ENCODE measurements around the gene PHACTR1. TPM values are rescaled to one million over a fixed set of nuclear protein-coding genes. Genes with fewer than 3 reads are reported as not detected.

Gene PHACTR1
- total RNA-seq, 4 donors from 2014 or later = 1.5 to 3.6 (median 2.5) TPM

DNA sequence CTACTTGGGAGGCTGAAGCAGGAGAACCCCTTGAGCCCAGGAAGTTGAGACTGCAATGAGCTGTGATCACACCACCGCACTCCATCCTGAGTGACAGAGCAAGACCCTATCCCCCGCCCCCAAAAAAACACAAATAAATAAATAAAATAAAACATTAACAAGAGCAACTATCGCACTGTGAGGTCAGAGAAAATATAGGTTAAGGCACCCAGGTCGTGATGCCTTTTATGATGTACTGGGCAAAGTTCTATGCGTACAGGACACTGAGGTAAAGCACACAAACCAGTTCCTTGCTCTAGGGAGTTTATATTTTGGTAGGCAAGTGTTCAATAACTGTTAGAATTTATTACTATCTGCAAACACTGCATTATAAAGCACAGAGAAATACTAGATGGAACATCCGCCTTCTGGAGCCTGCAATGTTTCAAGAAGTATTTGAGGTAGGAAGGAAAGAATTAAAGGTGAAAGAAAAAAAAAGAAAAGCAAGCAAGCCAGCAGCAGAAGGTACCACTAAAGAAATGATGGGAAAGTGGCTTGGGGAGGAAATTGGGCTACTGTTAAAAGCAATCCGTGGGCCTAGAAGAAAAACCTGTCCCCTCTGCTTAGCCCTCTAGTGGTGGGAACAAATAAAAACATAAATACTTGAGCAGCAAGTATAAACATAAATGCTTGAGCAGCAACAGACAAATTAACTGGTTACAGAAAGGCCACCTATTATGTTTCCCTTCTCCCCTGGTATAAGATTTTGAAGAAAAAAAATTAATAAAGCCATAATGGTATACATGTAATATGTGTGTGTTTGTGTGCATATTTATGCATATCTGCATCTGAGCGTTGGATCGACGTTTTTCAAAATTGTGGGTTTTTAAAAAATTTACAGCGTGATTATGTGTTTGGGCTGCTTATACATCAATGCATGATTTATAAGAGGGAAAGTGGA, 128.0 kb downstream of the PHACTR1 start:
- H3K4me3 ChIP-seq (ENCODE audit: low read depth, poor library complexity, severe bottlenecking) = no peak overlapping the region
- TF ChIP-seq, protein P1, sequence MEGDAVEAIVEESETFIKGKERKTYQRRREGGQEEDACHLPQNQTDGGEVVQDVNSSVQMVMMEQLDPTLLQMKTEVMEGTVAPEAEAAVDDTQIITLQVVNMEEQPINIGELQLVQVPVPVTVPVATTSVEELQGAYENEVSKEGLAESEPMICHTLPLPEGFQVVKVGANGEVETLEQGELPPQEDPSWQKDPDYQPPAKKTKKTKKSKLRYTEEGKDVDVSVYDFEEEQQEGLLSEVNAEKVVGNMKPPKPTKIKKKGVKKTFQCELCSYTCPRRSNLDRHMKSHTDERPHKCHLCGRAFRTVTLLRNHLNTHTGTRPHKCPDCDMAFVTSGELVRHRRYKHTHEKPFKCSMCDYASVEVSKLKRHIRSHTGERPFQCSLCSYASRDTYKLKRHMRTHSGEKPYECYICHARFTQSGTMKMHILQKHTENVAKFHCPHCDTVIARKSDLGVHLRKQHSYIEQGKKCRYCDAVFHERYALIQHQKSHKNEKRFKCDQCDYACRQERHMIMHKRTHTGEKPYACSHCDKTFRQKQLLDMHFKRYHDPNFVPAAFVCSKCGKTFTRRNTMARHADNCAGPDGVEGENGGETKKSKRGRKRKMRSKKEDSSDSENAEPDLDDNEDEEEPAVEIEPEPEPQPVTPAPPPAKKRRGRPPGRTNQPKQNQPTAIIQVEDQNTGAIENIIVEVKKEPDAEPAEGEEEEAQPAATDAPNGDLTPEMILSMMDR (IDR thresholded peaks at IDR 0.05) = no peak
- no peak for TF ChIP-seq POLR2A (IDR thresholded peaks at IDR 0.05)
- DNase-seq (ENCODE audit: low spot score in 2 of 2) = no peak
- intact Hi-C loops (cut with DNase I; ENCODE audit: low total_unique reads) = no loop called here
- 81 to 84% methylated on average over 11 of the region's 11 CpGs for WGBS, 2 donors

DNA sequence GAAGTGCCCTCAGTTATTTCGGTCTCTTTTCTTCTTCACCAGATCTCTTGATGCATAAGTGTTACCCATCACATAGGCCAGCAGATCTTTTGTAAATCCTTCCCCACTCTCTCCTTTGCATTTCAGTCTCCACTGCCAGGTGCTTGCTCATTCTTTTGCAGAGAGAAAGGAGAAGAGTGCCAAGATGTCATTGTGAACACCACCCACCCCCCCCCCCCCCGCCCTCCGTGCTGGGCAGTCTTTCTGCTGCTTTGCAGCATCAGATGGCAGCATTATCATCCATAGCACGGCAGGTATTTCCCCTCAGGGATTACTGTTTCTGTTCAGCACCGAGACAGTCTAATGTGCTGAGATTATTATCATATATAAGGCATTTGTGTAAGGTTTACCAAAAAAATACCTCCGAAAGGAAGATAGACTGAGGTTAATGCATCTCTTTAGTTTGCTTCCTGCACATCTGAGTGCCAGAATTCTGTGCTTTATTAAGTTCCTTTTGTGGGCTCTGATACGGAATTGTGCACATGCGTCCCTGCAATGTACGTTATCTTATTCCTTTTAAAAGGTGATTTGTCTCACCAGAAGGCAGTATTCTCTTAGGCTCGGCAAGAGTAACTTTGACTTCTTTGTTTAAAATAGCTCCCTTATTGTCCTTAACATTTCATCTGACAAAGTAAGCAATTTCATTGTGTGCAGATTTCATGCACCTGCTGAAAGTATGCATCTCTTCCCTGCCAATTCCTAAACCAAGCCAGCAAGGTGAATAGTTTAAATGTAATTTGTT, 128.8 kb downstream of the PHACTR1 start:
- DNase-seq (ENCODE audit: low spot score in 2 of 2) = no peak
- TF ChIP-seq, protein P1 (IDR thresholded peaks at IDR 0.05) = no peak
- TF ChIP-seq POLR2A (IDR thresholded peaks at IDR 0.05) = no peak
- 34 to 40% methylated on average over 10 of the region's 10 CpGs for WGBS, 2 donors
- no peak overlapping the region for H3K4me3 ChIP-seq (ENCODE audit: low read depth, poor library complexity, severe bottlenecking)
- intact Hi-C loops (cut with DNase I; ENCODE audit: low total_unique reads) = no loop called here

DNA sequence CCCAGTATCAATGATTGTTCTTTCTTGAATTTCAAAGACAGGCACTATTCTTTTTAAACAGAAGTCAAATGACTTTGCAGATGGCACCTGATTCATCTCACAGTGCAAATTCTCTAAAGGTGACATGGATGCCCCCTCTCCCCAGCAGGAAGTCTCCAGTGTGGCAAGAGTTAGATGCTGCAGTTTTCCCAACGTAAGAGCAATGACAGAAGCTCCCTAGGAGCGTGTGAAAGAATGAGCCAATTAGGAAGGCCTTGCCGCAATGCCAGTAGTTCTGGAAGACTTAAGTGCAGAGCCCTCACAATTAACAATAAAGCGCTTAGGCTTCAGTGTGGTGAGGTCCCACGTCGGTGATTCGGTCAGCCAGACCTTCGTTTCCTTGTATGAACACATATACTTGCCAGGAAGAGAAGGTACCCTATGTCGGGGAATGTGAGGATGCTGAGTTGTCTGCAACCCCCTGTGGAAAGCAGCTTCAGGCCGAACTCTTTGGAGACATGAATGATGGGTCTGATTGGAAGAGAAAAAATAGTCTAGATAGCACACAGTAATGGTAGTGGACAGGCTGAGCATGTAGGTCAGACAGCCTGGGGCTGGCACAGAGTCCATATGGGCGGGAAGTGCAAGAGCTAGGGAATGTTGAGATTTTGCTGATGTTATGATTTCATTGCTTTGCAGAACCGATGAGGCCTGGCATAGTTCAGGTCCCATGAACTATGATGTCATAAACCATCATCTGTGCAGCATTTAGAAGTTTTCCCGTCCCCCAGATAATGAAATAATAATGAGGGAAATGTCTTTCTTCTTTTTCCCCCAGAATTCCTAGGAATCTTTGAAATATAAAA, 132.6 kb downstream of the PHACTR1 start:
- DNase-seq (ENCODE audit: low spot score in 2 of 2) = no peak
- H3K4me3 ChIP-seq (ENCODE audit: low read depth, poor library complexity, severe bottlenecking) = no peak overlapping the region
- intact Hi-C loops (cut with DNase I; ENCODE audit: low total_unique reads) = no loop called here
- TF ChIP-seq, protein P1 (IDR thresholded peaks at IDR 0.05) = no peak
- TF ChIP-seq POLR2A (IDR thresholded peaks at IDR 0.05) = no peak
- 81 to 84% methylated on average over 13 of the region's 13 CpGs for WGBS, 2 donors

DNA sequence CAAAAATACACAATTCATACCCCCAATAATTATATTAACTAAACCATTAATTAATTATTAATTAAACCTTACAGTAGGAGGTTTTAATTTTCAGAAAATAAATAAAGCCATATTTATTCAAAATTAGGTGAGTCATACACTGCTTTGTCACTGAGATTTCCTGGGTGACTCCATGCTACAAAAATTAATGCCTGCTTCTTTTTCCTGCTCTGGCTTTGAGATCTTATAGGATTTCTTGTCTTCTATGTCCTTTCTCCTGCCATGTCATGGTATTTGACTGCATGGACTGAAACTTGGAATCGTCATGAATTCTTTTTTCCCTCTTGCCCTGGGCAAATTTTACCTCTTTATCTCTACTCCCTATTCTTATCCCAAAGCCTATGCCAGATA, 133.2 kb downstream of the PHACTR1 start:
- no peak for DNase-seq (ENCODE audit: low spot score in 2 of 2)
- no peak overlapping the region for H3K4me3 ChIP-seq (ENCODE audit: low read depth, poor library complexity, severe bottlenecking)
- no peak for TF ChIP-seq POLR2A (IDR thresholded peaks at IDR 0.05)
- TF ChIP-seq, protein P1 (IDR thresholded peaks at IDR 0.05) = no peak
- 50 to 70% methylated on average over 1 of the region's 1 CpG for WGBS, 2 donors
- intact Hi-C loops (cut with DNase I; ENCODE audit: low total_unique reads) = no loop called here

DNA sequence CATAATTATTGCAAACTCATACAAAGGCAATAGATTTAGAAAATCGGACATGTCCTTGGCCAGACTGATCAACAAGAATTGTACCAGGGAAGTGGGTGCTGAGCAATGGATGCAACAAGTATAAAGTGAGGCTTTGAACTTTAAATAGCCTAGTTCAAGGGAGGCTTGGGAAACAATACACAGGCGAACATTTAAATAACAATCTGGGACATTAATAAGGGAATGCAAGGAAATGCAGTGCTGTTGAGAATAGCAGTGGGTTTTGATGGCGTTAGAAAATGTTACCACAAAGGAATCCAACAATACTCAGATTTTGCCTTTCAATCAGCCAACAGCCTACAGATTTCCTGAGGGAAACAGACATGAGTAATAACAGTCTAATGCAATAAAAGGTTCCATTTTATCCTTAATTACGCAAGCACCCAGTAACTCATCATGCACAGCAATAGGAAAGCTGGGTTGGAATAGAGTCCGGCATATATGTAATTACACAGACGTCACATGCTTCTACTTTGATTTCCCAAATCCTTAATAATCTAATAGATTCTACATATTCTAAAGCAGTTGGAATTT, 134.6 kb downstream of the PHACTR1 start:
- H3K4me3 ChIP-seq (ENCODE audit: low read depth, poor library complexity, severe bottlenecking) = no peak overlapping the region
- no peak for DNase-seq (ENCODE audit: low spot score in 2 of 2)
- 69 to 74% methylated on average over 6 of the region's 6 CpGs for WGBS, 2 donors

More for the DNA sequence above, 134.6 kb downstream of the PHACTR1 start:
- TF ChIP-seq POLR2A (IDR thresholded peaks at IDR 0.05) = no peak
- TF ChIP-seq, protein P1 (IDR thresholded peaks at IDR 0.05) = no peak
- intact Hi-C loops (cut with DNase I; ENCODE audit: low total_unique reads) = no loop called here

Data from lower leg skin (tissue), 4 donors.